Fibroblast of villous mesenchyme (primary cell): ENCODE measurements around the gene PI16. TPM values are rescaled to one million over a fixed set of nuclear protein-coding genes. Genes with fewer than 3 reads are reported as not detected.

ENCODE experiments used
- DNase-seq: peaks from one replicate; pipeline ENCODE4 v3.0.0-alpha.2; 2010; ENCODE audit warnings: low read depth
- H3K4me3 ChIP-seq: 2 replicates; pipeline ENCODE4 v1.5.1; 2011; ENCODE audit warnings: low read depth, mild to moderate bottlenecking, low read length
- CTCF ChIP-seq: IDR thresholded peaks from 2 replicates; pipeline ENCODE4 v1.5.1; 2012; ENCODE audit warnings: low read depth, mild to moderate bottlenecking, low read length; ENCODE audit not compliant: insufficient read depth
- total RNA-seq: library from RNA; depleted of rRNA; stranded (reverse); fragments of >200 nt; gene quantifications from 2 replicates; pipeline ENCODE4 v1.2.3, GENCODE V29; 2012

The PI16 gene
- total RNA-seq, 1 donor = under 0.01 TPM

- no peak for DNase-seq
- TF ChIP-seq CTCF = no peak
- no peak overlapping the region for H3K4me3 ChIP-seq
Measured at GRCh38 chr6:36963451-36964290, 9.1 kb downstream of the PI16 start.

- DNase-seq = no peak
- H3K4me3 ChIP-seq = no peak overlapping the region
- no peak for TF ChIP-seq CTCF
Measured at GRCh38 chr6:36964349-36964748, 9.8 kb downstream of the PI16 start.

GRCh38 chr6:36964908-36965307 is 10.4 kb downstream of the PI16 start:
- H3K4me3 ChIP-seq = no peak overlapping the region
- no peak for DNase-seq
- no peak for TF ChIP-seq CTCF

GRCh38 chr6:36967301-36967700 is 12.8 kb downstream of the PI16 start:
- no peak for TF ChIP-seq CTCF
- no peak for DNase-seq
- no peak overlapping the region for H3K4me3 ChIP-seq

- TF ChIP-seq CTCF = no peak
- no peak for DNase-seq
- no peak overlapping the region for H3K4me3 ChIP-seq
Measured at GRCh38 chr6:36967757-36968156, 13.2 kb downstream of the PI16 start.

- no peak for TF ChIP-seq CTCF
- DNase-seq = no peak
- no peak overlapping the region for H3K4me3 ChIP-seq
Measured at GRCh38 chr6:36968266-36968977, 13.9 kb downstream of the PI16 start.
